OCI-LY7 (cell line): ENCODE measurements around the gene IP6K3.

Source experiments
- EZH2phosphoT487 ChIP-seq: fragments of 200-600 bp; sonication (generic); IDR thresholded peaks from 2 replicates; pipeline ENCODE4 v1.6.1; 2018; ENCODE audit warnings: low read depth, borderline replicate concordance, mild to moderate bottlenecking, mixed run types, antibody characterized with exemption, low read length, moderate library complexity, mixed read lengths
- TF ChIP-seq, protein P1 (sequence below): fragments of 200-600 bp; sonication (generic); conservative IDR thresholded peaks from 2 replicates; pipeline ENCODE4 v1.5.1; 2014; ENCODE audit warnings: mild to moderate bottlenecking, antibody characterized with exemption, low read length, moderate library complexity, mixed read lengths

GRCh38 chr6:33692760-33693158 lies 53.9 kb downstream of the IP6K3 start:
- TF ChIP-seq, protein P1, sequence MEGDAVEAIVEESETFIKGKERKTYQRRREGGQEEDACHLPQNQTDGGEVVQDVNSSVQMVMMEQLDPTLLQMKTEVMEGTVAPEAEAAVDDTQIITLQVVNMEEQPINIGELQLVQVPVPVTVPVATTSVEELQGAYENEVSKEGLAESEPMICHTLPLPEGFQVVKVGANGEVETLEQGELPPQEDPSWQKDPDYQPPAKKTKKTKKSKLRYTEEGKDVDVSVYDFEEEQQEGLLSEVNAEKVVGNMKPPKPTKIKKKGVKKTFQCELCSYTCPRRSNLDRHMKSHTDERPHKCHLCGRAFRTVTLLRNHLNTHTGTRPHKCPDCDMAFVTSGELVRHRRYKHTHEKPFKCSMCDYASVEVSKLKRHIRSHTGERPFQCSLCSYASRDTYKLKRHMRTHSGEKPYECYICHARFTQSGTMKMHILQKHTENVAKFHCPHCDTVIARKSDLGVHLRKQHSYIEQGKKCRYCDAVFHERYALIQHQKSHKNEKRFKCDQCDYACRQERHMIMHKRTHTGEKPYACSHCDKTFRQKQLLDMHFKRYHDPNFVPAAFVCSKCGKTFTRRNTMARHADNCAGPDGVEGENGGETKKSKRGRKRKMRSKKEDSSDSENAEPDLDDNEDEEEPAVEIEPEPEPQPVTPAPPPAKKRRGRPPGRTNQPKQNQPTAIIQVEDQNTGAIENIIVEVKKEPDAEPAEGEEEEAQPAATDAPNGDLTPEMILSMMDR, result no peak
- no peak for TF ChIP-seq EZH2phosphoT487
